ENCODE results near the gene DCAF4. TPM values are rescaled to one million over a fixed set of nuclear protein-coding genes. Genes with fewer than 3 reads are reported as not detected.

The DCAF4 gene
- total RNA-seq, 4 donors from 2014 or later = 7.0 to 29.0 (median 14.0) TPM

DNA sequence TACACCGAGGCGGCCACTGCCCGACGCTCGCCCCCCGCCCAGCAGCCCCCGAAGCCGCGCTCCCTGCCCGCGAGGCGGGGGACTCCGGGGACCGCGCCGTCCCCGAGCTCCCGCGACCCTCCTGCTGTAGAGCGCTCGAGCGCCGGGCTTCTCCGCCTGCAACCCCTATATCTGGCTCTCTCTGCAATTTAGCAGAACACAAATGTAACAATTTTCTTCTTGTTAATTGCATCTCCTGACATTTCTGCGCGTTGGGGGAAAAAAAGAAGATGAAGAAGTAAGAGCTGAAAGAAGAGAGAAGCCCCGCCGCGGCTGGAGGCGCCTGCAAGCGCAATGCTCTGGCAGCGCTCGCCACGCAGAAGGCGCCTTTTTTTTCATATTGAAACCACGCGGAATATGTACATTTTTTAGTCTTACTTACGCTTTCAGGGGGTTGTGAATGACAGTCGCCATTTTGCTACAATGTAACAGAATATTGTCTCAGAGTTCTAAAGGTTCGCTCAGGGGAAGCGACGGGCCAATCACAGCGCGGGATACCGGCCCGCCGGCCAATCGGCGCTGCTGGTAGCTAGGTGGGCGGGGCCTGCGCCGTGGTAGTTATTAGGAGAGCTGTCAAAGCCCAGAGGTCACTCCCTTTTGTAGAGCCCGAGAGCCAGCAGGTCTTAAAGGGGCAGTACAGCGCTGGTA is 32.5 kb upstream of the DCAF4 start, which contains the start of gene DPF3:
TSS of gene DPF3 (minus strand) at position 466 of the 687 bp plus-strand sequence. CDS start at position 453, 13 bp downstream.
- WGBS, 2 donors = 0% methylated on average over 21 to 30 of the region's 54 CpGs
- peaks cover 0 to 35% (median 18%) of the 10 kb centered on the region in 3 donors for H3K4me1 ChIP-seq
- intact Hi-C loops (cut with DNase I) = no loop called here
- H3K27me3 ChIP-seq = peaks cover 3 to 89% (median 17%) of the 10 kb centered on the region in 4 donors
- no peaks in the 10 kb centered on the region for H3K9me3 ChIP-seq
- TF ChIP-seq CTCF (IDR thresholded peaks at IDR 0.05) = no peak
- peak in 1 of 4 donors; percentile 23 for TF ChIP-seq POLR2A (IDR thresholded peaks at IDR 0.05)
- DNase-seq = peak; percentile 62
- H3K36me3 ChIP-seq = no peaks in the 10 kb centered on the region
- H3K4me3 ChIP-seq = peak within 1 kb of the TSS; percentile 49 to 85 (median 76)
- peak within 1 kb of the TSS in 3 of 4 donors; percentile 4 to 29 (median 24) for H3K27ac ChIP-seq

DNA sequence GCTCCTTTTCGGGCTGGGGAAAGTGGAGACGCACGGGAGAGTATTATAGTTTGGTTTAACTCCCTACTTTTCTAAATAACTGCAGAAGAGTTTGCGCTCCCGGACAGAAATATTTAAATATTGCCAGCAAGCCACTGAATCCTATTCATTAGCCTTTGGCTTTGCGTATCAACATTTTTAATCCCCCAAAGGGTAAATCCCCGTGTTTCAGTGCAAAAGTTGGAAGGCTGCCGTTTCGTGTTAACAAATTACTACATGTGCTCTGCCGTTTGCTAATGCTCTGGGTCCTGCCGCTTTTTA is 32.0 kb upstream of the DCAF4 start:
- intact Hi-C loops (cut with DNase I) = no loop called here
- Histone ChIP-seq H3K4me3 (peak overlapping the region; percentile 49 to 85 (median 76)), H3K36me3 (no peaks in the 10 kb centered on the region), H3K27ac (no peak overlapping the region), H3K27me3 (peaks cover 3 to 84% (median 17%) of the 10 kb centered on the region in 4 donors), H3K9me3 (no peaks in the 10 kb centered on the region), H3K4me1 (peaks cover 0 to 35% (median 18%) of the 10 kb centered on the region in 3 donors)
- no peak for DNase-seq
- WGBS, 2 donors = 0 to 1% methylated on average over 11 of the region's 11 CpGs
- TF ChIP-seq POLR2A (IDR thresholded peaks at IDR 0.05) = no peak
- no peak for TF ChIP-seq CTCF (IDR thresholded peaks at IDR 0.05)

- H3K36me3 ChIP-seq = no peaks in the 10 kb centered on the region
- TF ChIP-seq CTCF (IDR thresholded peaks at IDR 0.05) (no peak), POLR2A (IDR thresholded peaks at IDR 0.05) (no peak)
- WGBS, 2 donors = 4 to 6% methylated on average over 25 of the region's 25 CpGs
- no peaks in the 10 kb centered on the region for H3K9me3 ChIP-seq
- peaks cover 0 to 35% (median 18%) of the 10 kb centered on the region in 3 donors for H3K4me1 ChIP-seq
- intact Hi-C loops (cut with DNase I) = no loop called here
- DNase-seq = no peak
- peak overlapping the region; percentile 49 to 85 (median 76) for H3K4me3 ChIP-seq
- peaks cover 3 to 79% (median 17%) of the 10 kb centered on the region in 4 donors for H3K27me3 ChIP-seq
- H3K27ac ChIP-seq = no peak overlapping the region
Measured at GRCh38 chr14:72894623-72895378, 31.5 kb upstream of the DCAF4 start.

DNA sequence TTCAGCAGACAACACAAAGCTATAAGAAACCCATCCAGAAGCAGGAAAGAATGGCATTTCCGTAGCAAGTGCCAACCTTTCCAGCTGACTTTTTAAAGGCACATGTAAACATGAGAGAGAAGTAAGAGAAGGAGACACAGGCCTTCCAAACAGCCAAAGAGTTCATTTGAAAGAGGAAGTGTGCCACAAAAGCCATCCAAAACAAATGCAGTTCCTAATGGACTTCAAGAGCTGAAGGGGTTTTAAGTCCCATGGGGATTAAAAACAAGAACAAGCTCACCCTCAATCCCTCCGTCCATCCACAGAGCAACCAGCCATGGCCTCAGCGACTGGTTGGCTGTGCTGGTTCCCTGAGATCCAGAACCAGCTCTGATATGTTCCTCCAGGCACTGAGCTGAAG is 27.8 kb upstream of the DCAF4 start:
- no peak for DNase-seq
- Histone ChIP-seq H3K9me3 (no peaks in the 10 kb centered on the region), H3K27ac (no peak overlapping the region), H3K36me3 (no peaks in the 10 kb centered on the region), H3K4me1 (peaks cover 0 to 14% (median 8%) of the 10 kb centered on the region in 3 donors), H3K27me3 (peaks cover 0 to 48% (median 1%) of the 10 kb centered on the region in 4 donors), H3K4me3 (no peak overlapping the region)
- 58 to 59% methylated on average over 3 of the region's 3 CpGs for WGBS, 2 donors
- no peak for TF ChIP-seq POLR2A (IDR thresholded peaks at IDR 0.05)
- TF ChIP-seq CTCF (IDR thresholded peaks at IDR 0.05) = no peak
- intact Hi-C loops (cut with DNase I) = no loop called here

DNA sequence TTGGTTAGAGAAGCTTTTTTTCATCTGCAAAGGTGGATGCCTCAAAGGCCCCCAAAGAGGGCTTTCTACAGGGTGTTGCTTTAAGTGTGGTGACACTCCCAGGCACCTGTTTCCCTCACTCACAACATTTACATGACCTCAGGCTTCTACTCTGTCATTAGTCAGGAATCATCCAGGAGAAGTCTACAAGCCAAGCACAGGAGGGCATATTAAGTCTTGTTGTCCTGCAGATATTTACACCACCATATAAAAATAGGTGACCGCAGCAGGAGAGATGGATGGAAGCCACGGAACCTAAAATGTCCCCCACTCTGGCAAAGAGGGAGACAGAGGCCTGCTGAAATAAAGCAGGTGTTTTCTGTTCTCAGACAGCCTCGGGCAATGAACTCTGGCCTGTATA is 24.9 kb upstream of the DCAF4 start:
- Histone ChIP-seq H3K27ac (no peak overlapping the region), H3K27me3 (peaks cover 0 to 35% (median 0%) of the 10 kb centered on the region in 4 donors), H3K4me3 (no peak overlapping the region), H3K9me3 (no peaks in the 10 kb centered on the region), H3K4me1 (no peaks in the 10 kb centered on the region), H3K36me3 (no peaks in the 10 kb centered on the region)
- 93 to 94% methylated on average over 3 of the region's 3 CpGs for WGBS, 2 donors
- no peak for TF ChIP-seq CTCF (IDR thresholded peaks at IDR 0.05)
- no peak for TF ChIP-seq POLR2A (IDR thresholded peaks at IDR 0.05)
- intact Hi-C loops (cut with DNase I) = no loop called here
- no peak for DNase-seq

All from esophagus squamous epithelium (tissue), 5 donors.